Ishikawa (cell line): Measurements from ENCODE around the gene VPS39.

ENCODE experiments used
- CEBPB ChIP-seq: IDR thresholded peaks from 2 replicates; pipeline ENCODE4 v1.6.1; 2012
- CREB1 ChIP-seq: IDR thresholded peaks from 2 replicates; pipeline ENCODE4 v1.6.1; 2012; ENCODE audit warnings: low read depth
- EGR1 ChIP-seq: IDR thresholded peaks from 2 replicates; pipeline ENCODE4 v1.6.1; 2012
- EP300 ChIP-seq: IDR thresholded peaks from 2 replicates; pipeline ENCODE4 v1.6.1; 2012; ENCODE audit warnings: borderline replicate concordance
- FOXM1 ChIP-seq: IDR thresholded peaks from 2 replicates; pipeline ENCODE4 v1.6.1; 2012; ENCODE audit warnings: low read depth, borderline replicate concordance
- MAX ChIP-seq: IDR thresholded peaks from 2 replicates; pipeline ENCODE4 v1.6.1; 2012
- NFIC ChIP-seq: IDR thresholded peaks from 2 replicates; pipeline ENCODE4 v1.6.1; 2012
- RAD21 ChIP-seq: IDR thresholded peaks from 2 replicates; pipeline ENCODE4 v1.6.1; 2012; ENCODE audit warnings: low read depth
- REST ChIP-seq: IDR thresholded peaks from 2 replicates; pipeline ENCODE4 v1.6.1; 2012; ENCODE audit warnings: low read depth, mild to moderate bottlenecking
- TAF1 ChIP-seq: IDR thresholded peaks from 2 replicates; pipeline ENCODE4 v1.6.1; 2012; ENCODE audit warnings: low read depth, mild to moderate bottlenecking
- TCF12 ChIP-seq: IDR thresholded peaks from 2 replicates; pipeline ENCODE4 v1.6.1; 2012; ENCODE audit warnings: low read depth
- TEAD4 ChIP-seq: IDR thresholded peaks from 2 replicates; pipeline ENCODE4 v1.6.1; 2012
- USF1 ChIP-seq: IDR thresholded peaks from 2 replicates; pipeline ENCODE4 v1.6.1; 2012
- YY1 ChIP-seq: IDR thresholded peaks from 2 replicates; pipeline ENCODE4 v1.6.1; 2012; ENCODE audit warnings: low read depth
- ZBTB7A ChIP-seq: IDR thresholded peaks from 2 replicates; pipeline ENCODE4 v1.6.1; 2012; ENCODE audit warnings: low read depth

The VPS39 gene

GRCh38 chr15:42121682-42122081 is 86.4 kb downstream of the VPS39 start:
- TF ChIP-seq TAF1 (no peak), ZBTB7A (no peak), EGR1 (no peak), TEAD4 (no peak), CREB1 (no peak), TCF12 (no peak), YY1 (no peak)

GRCh38 chr15:42121021-42121420 is 87.1 kb downstream of the VPS39 start:
- no peak for TF ChIP-seq RAD21
- TF ChIP-seq CREB1, result no peak
- TF ChIP-seq FOXM1, result no peak
- TF ChIP-seq CEBPB, result no peak

GRCh38 chr15:42120285-42120684 is 87.8 kb downstream of the VPS39 start:
- TF ChIP-seq EP300 (no peak), CREB1 (no peak), EGR1 (no peak), TCF12 (no peak), REST (no peak), TEAD4 (no peak), NFIC (no peak)

GRCh38 chr15:42119446-42119760 is 88.7 kb downstream of the VPS39 start:
- TF ChIP-seq EGR1 (no peak), TAF1 (no peak), CEBPB (no peak), TEAD4 (no peak), USF1 (no peak), RAD21 (no peak), MAX (no peak), EP300 (no peak), CREB1 (no peak), REST (no peak), TCF12 (no peak), YY1 (no peak)

GRCh38 chr15:42118650-42119445 is 89.3 kb downstream of the VPS39 start:
- TF ChIP-seq TCF12, result no peak
- TF ChIP-seq TEAD4, result no peak
- TF ChIP-seq NFIC, result no peak
- TF ChIP-seq EP300, result no peak
- no peak for TF ChIP-seq FOXM1
- TF ChIP-seq TAF1, result no peak

GRCh38 chr15:42111924-42112323 is 96.2 kb downstream of the VPS39 start:
- TF ChIP-seq EP300, result no peak
- TF ChIP-seq CREB1, result no peak
- TF ChIP-seq USF1, result no peak
- TF ChIP-seq TEAD4, result no peak
- no peak for TF ChIP-seq CEBPB
- no peak for TF ChIP-seq MAX
- TF ChIP-seq FOXM1, result no peak
- no peak for TF ChIP-seq NFIC
- TF ChIP-seq ZBTB7A, result no peak
- no peak for TF ChIP-seq EGR1
- TF ChIP-seq RAD21, result no peak
- no peak for TF ChIP-seq REST
